GM18909 (cell line): Measurements from ENCODE around the gene PLXDC1.

Experiments
- ATAC-seq: cut with Tn5 transposase; IDR thresholded peaks from one replicate; pipeline ENCODE4 v1.9.1; 2021; ENCODE audit warnings: mild to moderate bottlenecking; ENCODE audit not compliant: unreplicated experiment, poor library complexity

The PLXDC1 gene

DNA sequence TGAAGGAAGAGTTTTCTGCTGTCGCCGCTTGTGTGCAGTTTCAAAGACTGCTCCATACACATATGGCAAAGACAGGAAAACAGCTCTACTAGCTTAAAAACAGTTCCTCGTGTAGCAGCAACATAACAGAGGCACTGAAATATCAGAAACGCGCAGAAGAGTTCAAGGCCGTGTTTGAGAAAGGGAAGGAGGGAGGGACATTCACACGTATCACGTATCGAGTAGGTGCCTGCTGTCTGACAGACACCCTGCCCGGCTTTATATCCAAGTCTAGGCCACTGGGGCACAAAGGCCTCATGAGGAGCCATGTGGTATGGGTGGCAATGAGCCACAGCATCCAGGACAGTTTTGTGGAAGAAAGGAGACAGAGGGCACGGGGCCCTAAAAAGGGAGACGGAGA, 50.3 kb downstream of the PLXDC1 start:
- no peak for ATAC-seq

- no peak for ATAC-seq
Observed at GRCh38 chr17:39100530-39100929, 50.9 kb downstream of the PLXDC1 start.

DNA sequence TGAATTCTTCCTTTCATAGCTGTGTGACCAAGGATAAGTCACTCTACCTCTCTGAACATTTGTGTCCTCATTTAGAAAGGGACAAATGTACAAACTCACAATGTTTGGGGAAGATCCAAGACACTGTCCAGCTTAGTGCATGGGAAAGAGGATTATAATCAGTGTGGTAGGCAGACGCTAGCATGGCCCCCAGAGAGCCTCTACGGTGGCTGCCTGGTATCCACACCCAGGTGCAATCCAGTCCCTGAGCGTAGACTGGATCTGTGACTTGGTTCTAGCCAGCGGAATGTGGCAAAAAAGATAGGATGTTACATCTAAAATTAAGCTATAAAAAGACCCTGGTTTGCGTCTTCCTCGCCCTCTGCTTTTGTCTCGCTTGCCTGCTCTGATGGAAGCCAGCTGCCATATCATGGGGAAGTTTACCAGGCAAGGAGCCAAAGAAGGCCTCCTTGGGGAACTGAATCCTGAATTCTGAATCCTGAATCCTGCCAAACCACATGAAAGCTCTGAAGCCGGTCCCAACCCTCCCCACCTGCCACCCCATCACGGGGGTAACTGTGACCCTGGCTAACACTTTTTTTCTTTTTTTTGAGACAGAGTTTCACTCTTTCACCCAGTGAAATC, 51.7 kb downstream of the PLXDC1 start:
- ATAC-seq, result no peak

GRCh38 chr17:39098588-39098987, 52.8 kb downstream of the PLXDC1 start:
- no peak for ATAC-seq

- ATAC-seq, result no peak
Observed at GRCh38 chr17:39097537-39097936, 53.9 kb downstream of the PLXDC1 start.

- no peak for ATAC-seq
Observed at GRCh38 chr17:39097150-39097519, 54.3 kb downstream of the PLXDC1 start.

- ATAC-seq, result no peak
Observed at GRCh38 chr17:39096508-39097149, 54.8 kb downstream of the PLXDC1 start.

DNA sequence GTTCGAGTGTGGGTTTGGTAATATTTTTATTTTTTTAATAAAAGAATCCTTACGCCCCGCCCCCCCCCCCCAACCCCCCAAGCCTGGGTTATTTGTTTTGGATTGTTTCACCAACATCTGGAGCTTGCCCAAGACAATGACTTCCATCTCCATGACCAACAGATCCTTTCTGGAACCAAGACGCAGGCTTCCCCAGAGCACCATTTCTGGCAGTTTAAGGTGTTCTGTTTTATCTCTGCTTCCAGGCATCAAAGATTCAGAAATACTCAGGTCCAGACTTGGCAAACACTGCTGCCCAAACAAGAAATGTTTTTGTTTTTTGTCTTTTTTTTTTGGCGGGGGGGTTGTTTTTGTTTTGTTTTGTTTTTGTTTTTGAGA, 56.1 kb downstream of the PLXDC1 start:
- ATAC-seq, result no peak

GRCh38 chr17:39094607-39095308, 56.7 kb downstream of the PLXDC1 start:
- ATAC-seq, result no peak

GRCh38 chr17:39092692-39093230, 58.7 kb downstream of the PLXDC1 start:
- no peak for ATAC-seq

DNA sequence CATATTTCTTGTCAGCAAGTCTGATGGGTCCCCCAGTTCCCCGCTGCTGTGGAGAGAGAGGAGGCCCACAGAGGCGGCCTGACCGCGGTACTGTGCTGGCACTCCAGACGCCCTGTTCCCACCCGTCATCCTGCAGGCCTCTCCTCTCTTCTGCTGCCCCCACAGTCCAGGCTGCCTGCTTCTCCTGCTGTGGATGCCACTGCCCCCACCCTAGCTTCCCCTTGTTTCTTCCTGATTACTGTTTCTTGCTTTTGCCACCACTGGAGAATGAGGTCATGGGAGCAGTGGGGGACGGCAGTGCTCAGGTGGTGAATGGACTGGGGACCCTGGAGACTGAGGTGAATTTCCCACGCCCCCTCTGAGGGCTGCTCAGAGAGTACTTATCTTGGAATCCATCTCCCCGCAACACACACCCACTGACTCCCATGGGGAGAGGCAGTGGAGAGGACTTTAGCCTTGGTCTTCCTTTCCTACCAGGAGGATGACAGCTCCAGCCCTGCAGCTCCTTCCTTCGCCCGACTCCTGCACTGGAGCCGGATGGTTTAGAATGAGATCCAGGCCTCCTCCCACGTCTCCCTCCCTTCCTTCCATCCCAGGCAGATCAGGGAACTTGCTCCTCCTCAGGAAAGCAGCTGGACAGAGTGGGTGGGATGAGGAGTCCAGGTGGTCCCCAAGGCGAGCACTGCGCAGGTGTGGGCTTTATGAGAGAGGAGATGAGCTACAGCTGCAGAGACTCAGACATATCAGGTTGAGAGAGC, 60.4 kb downstream of the PLXDC1 start:
- ATAC-seq, result no peak

- ATAC-seq, result no peak
Observed at GRCh38 chr17:39090400-39090799, 61.0 kb downstream of the PLXDC1 start.

GRCh38 chr17:39084558-39084957, 66.9 kb downstream of the PLXDC1 start:
- ATAC-seq, result no peak

- no peak for ATAC-seq
Observed at GRCh38 chr17:39083270-39083669, 68.2 kb downstream of the PLXDC1 start.

- no peak for ATAC-seq
Observed at GRCh38 chr17:39082482-39082881, 69.0 kb downstream of the PLXDC1 start.

DNA sequence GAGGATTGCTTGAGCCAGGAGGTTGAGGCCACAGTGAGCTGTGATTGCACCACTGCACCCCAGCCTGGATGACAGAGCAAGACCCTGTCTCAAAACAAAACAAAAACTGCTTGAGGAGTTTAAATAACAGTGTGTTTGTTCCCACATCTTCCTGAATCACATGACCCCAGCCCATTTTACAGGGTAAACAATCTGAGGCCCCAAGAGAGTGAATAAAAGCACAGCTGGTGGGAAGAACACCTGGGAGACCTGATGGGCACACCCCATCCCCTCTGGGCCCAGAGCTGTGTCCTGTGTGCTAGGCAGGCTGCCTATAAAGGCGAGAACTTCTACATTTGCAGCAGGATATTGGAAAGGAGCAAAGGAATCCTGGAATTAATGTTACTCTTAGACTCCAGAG, 69.6 kb downstream of the PLXDC1 start:
- no peak for ATAC-seq

DNA sequence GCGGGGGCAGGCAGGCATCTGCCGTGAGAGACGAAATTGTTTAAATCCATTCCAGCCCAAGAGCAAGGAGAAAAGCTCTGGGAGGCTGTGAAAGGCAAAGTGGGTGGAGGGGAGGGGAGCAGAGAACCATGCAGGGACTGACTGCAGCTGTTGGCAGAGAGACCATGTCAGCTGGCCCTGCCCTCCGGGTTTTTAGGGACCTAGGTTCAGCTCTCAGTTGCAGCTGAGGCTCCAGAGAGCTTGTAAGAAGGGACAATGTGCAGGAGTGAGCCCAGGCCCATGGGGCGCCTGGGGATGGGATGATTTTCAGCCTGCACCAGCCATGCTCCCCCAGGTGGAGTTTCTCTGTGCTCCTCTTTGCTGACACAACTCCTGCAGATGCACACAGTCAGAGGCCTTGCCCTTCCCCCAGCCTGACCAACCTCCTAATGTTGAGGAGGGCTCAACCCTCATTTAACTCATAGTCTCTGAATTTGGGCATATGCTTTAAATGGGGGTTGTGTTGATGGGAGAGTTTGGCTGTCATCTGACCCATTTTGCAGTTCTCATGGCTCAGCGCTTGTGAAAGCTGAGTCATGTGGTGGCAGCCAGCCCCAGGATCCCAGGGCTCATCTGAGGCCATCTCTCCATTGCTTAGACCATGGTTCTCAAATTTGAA, 70.9 kb downstream of the PLXDC1 start:
- no peak for ATAC-seq

GRCh38 chr17:39079836-39080235, 71.6 kb downstream of the PLXDC1 start:
- ATAC-seq, result no peak

- no peak for ATAC-seq
Observed at GRCh38 chr17:39077866-39078265, 73.6 kb downstream of the PLXDC1 start.

- no peak for ATAC-seq
Observed at GRCh38 chr17:39077252-39077651, 74.2 kb downstream of the PLXDC1 start.
